ENCODE results near the gene SNW1.
"Not testable (repeated sequence)": the region's sequence is repeated elsewhere in the genome, so short reads cannot be mapped to it uniquely, and the experiment has no call there.

The SNW1 gene

GRCh38 chr14:77752266-77752665 is 8.7 kb downstream of the SNW1 start:
- in situ Hi-C loops (cut with MboI; ENCODE audit: low pct_unique_long_range_greater_than_20kb, low sequenced_read_pairs, unreplicated experiment): no loop called here
- TF ChIP-seq, protein P1, sequence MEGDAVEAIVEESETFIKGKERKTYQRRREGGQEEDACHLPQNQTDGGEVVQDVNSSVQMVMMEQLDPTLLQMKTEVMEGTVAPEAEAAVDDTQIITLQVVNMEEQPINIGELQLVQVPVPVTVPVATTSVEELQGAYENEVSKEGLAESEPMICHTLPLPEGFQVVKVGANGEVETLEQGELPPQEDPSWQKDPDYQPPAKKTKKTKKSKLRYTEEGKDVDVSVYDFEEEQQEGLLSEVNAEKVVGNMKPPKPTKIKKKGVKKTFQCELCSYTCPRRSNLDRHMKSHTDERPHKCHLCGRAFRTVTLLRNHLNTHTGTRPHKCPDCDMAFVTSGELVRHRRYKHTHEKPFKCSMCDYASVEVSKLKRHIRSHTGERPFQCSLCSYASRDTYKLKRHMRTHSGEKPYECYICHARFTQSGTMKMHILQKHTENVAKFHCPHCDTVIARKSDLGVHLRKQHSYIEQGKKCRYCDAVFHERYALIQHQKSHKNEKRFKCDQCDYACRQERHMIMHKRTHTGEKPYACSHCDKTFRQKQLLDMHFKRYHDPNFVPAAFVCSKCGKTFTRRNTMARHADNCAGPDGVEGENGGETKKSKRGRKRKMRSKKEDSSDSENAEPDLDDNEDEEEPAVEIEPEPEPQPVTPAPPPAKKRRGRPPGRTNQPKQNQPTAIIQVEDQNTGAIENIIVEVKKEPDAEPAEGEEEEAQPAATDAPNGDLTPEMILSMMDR (IDR thresholded peaks at IDR 0.05; ENCODE audit: extremely low read depth, insufficient read depth, missing control alignments): no peak
- no peak for DNase-seq (ENCODE audit: low spot score)

- in situ Hi-C loops (cut with MboI; ENCODE audit: low pct_unique_long_range_greater_than_20kb, low sequenced_read_pairs, unreplicated experiment); DNase-seq (ENCODE audit: low spot score): not testable (repeated sequence)
Measured at GRCh38 chr14:77747425-77747824, 13.5 kb downstream of the SNW1 start.

- in situ Hi-C loops (cut with MboI; ENCODE audit: low pct_unique_long_range_greater_than_20kb, low sequenced_read_pairs, unreplicated experiment): no loop called here
- no peak for DNase-seq (ENCODE audit: low spot score)
- TF ChIP-seq, protein P1 (IDR thresholded peaks at IDR 0.05; ENCODE audit: extremely low read depth, insufficient read depth, missing control alignments): no peak
Measured at GRCh38 chr14:77746064-77746702, 14.8 kb downstream of the SNW1 start.

DNA sequence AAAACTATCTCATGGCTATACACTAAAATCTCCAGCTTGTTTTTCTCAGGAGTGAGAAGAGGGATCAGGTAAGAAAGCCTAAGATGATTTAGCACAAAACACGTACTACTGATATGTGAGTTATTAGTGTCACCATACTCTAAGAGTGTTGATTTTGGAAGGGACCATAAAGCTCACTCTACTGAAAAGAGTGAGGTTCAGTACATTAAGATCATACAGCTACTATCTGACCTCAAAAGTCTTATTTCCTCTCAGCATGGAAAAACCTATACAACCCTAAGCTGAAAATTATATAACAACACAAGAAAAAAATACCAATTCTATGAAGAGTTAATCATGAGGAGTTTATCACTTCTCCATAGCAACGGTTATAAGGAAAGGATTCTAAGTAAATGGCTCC is 19.5 kb downstream of the SNW1 start:
- in situ Hi-C loops (cut with MboI; ENCODE audit: low pct_unique_long_range_greater_than_20kb, low sequenced_read_pairs, unreplicated experiment): no loop called here
- no peak for DNase-seq (ENCODE audit: low spot score)
- TF ChIP-seq, protein P1 (IDR thresholded peaks at IDR 0.05; ENCODE audit: extremely low read depth, insufficient read depth, missing control alignments): no peak

DNA sequence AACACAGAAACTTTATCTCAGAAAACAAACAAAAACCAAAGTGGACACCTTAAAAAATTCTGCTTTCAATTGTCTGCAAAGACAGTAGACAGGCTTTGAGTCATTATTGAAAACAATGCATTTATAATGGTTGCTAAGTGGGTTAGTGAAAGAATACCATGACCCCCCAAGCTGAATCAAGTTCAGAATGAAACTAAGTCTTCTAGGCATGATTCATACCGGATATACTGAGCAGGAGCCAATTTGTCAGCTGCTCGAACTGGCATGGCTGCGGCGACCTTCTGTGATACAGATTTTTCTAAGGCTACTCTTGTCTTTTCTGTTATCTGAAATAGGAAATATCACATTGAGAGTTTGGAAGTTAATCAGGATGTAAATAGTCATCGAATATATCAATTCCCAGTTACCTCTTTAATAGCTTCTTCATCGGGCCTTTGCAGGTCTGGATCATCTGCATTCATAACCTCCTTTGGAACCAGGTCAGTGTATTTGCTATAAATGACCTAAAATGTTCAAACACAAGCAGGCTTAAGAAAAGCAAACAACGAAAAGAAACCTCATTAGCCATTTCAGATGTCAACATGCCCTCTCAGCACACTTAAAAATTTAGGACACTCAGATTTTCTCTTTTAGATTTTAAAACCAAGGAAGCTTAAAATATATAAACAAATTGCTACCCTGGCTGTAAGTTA is 22.3 kb downstream of the SNW1 start:
- TF ChIP-seq, protein P1 (IDR thresholded peaks at IDR 0.05; ENCODE audit: extremely low read depth, insufficient read depth, missing control alignments): no peak
- no peak for DNase-seq (ENCODE audit: low spot score)
- in situ Hi-C loops (cut with MboI; ENCODE audit: low pct_unique_long_range_greater_than_20kb, low sequenced_read_pairs, unreplicated experiment): no loop called here

GRCh38 chr14:77730976-77731497 is 29.9 kb downstream of the SNW1 start:
- TF ChIP-seq, protein P1 (IDR thresholded peaks at IDR 0.05; ENCODE audit: extremely low read depth, insufficient read depth, missing control alignments): no peak
- in situ Hi-C loops (cut with MboI; ENCODE audit: low pct_unique_long_range_greater_than_20kb, low sequenced_read_pairs, unreplicated experiment): no loop called here
- DNase-seq (ENCODE audit: low spot score): no peak

DNA sequence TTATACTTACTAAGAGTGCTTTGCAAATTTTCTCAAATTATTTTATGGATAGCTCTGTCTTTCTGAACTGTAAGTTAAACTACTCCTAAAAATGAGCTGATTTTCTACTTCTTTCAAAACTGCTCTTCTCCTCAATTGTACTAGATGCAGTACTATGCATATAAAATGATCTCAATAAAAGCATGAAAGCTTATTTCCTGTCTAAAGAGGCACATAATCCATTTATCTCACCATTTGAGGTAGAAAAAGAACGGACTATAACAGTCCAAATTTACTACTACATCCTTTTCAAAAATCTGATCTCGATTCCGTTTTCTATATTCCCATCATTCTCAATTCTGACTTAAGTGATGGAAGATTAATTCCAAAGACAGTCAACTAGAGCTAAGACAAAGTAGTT is 38.7 kb downstream of the SNW1 start:
- DNase-seq (ENCODE audit: low spot score): no peak
- TF ChIP-seq, protein P1 (IDR thresholded peaks at IDR 0.05; ENCODE audit: extremely low read depth, insufficient read depth, missing control alignments): no peak
- in situ Hi-C loops (cut with MboI; ENCODE audit: low pct_unique_long_range_greater_than_20kb, low sequenced_read_pairs, unreplicated experiment): no loop called here
